A549 (cell line): ENCODE measurements around the gene KRTDAP.

Experiments used
- ATOH8 ChIP-seq: fragments of 250-450 bp; sonication (Bioruptor Pico); IDR thresholded peaks from 2 replicates; pipeline ENCODE4 v1.5.0; 2020; ENCODE audit warnings: low read depth, mild to moderate bottlenecking, moderate library complexity
- CBX2 ChIP-seq: fragments of 200-600 bp; sonication (generic); IDR thresholded peaks from 2 replicates; pipeline ENCODE4 v1.6.1; 2016; ENCODE audit warnings: low read depth, mild to moderate bottlenecking, borderline replicate concordance
- CEBPB ChIP-seq, 2 experiments: fragments of >200 bp in 1 of 2; sonication (Bioruptor Twin) in 1 of 2; formaldehyde crosslinking in 1 of 2; IDR thresholded peaks; 2 replicates each; pipeline ENCODE4 v1.6.1; 2012 to 2016
- CHD2 ChIP-seq: fragments of 150-350 bp; IDR thresholded peaks from 2 replicates; pipeline ENCODE4 v1.6.1; 2014; ENCODE audit warnings: low read length; ENCODE audit not compliant: partially characterized antibody
- CTCF ChIP-seq: fragments of >200 bp; sonication (Bioruptor Twin); formaldehyde crosslinking; IDR thresholded peaks from 3 replicates; pipeline ENCODE4 v1.5.1; 2016
- GATA3 ChIP-seq: IDR thresholded peaks from 2 replicates; pipeline ENCODE4 v1.6.1; 2012; ENCODE audit warnings: borderline replicate concordance
- HDAC2 ChIP-seq: fragments of 200-600 bp; sonication (generic); IDR thresholded peaks from 2 replicates; pipeline ENCODE4 v1.6.1; 2016
- HOXB13 ChIP-seq: fragments of 250-450 bp; sonication (Bioruptor Pico); IDR thresholded peaks from 2 replicates; pipeline ENCODE4 v1.5.0; 2020; ENCODE audit warnings: low read depth, mild to moderate bottlenecking, moderate library complexity
- PHF8 ChIP-seq: fragments of 200-600 bp; sonication (generic); IDR thresholded peaks from 2 replicates; pipeline ENCODE4 v1.6.1; 2016; ENCODE audit warnings: low read depth, mild to moderate bottlenecking, antibody characterized with exemption, moderate library complexity, borderline replicate concordance
- POLR2A ChIP-seq: IDR thresholded peaks from 2 replicates; pipeline ENCODE4 v1.6.1; 2012; ENCODE audit warnings: mild to moderate bottlenecking, low read length
- POLR2AphosphoS2 ChIP-seq: conservative IDR thresholded peaks from 2 replicates; pipeline ENCODE4 v1.6.1; 2012; ENCODE audit warnings: low read length, improper control_type of control experiment, inconsistent platforms
- REST ChIP-seq: fragments of 200-600 bp; sonication (generic); IDR thresholded peaks from 2 replicates; pipeline ENCODE4 v1.6.1; 2016; ENCODE audit warnings: antibody characterized with exemption, mild to moderate bottlenecking, moderate library complexity
- TP53 ChIP-seq: fragments of 250-450 bp; sonication (Bioruptor Pico); IDR thresholded peaks from 2 replicates; pipeline ENCODE4 v1.5.0; 2021; ENCODE audit warnings: mild to moderate bottlenecking, moderate library complexity

- TF ChIP-seq PHF8, result no peak
- peak; percentile 96 for TF ChIP-seq CTCF
- no peak for TF ChIP-seq TP53
- no peak for TF ChIP-seq CEBPB (IDR thresholded peaks at IDR 0.05)
- no peak; the same call in 1 of the 2 replicates for TF ChIP-seq REST
- no peak for TF ChIP-seq CBX2
- TF ChIP-seq HDAC2, result no peak
- no peak for TF ChIP-seq POLR2AphosphoS2
- no peak for TF ChIP-seq POLR2A
- TF ChIP-seq HOXB13 (CRISPR knock-in tag), result no peak
- no peak for TF ChIP-seq ATOH8 (CRISPR knock-in tag)
- no peak for TF ChIP-seq CHD2
- no peak for TF ChIP-seq GATA3
These were observed 5.1 kb upstream of the KRTDAP start for GRCh38 chr19:35495107-35496064.
